Activated CD4-positive, alpha-beta T cell treated with anti-CD3 and anti-CD28 coated beads, Interleukin-2, amount 10 ng/mL, durations not matched to agents 7 days and 5 days (primary cell): Measurements from ENCODE around the gene GNL2. TPM values are rescaled to one million over a fixed set of nuclear protein-coding genes. Genes with fewer than 3 reads are reported as not detected.

ENCODE experiments used
- total RNA-seq, 2 experiments: library from RNA; stranded (reverse); gene quantifications; one replicate each; pipeline ENCODE4 v1.2.3, GENCODE V29; 2021

The GNL2 gene
- total RNA-seq, 2 experiments from 2014 or later, result 51.4 to 58.1 TPM

Other genes with a start within 250 kb of the GNL2 start
- 10 to 100 TPM; 16.8 to 21.9 TPM for gene ZC3H12A, start 121.4 kb downstream of the GNL2 start, total RNA-seq
- gene MEAF6, start 81.2 kb downstream of the GNL2 start, total RNA-seq, result 10 to 100 TPM; 68.8 to 75.6 TPM
- gene SNIP1, start 41.6 kb downstream of the GNL2 start, total RNA-seq, result 10 to 100 TPM; 27.0 to 27.6 TPM
- gene DNALI1, start 39.0 kb downstream of the GNL2 start, total RNA-seq, result under 1 TPM; 0.40 to 0.47 TPM
- not detected for gene RSPO1, start 39.0 kb upstream of the GNL2 start, total RNA-seq
- gene CDCA8, start 96.6 kb upstream of the GNL2 start, total RNA-seq, result 10 to 100 TPM; 85.5 to 91.2 TPM
- not detected for gene EPHA10, start 169.2 kb upstream of the GNL2 start, total RNA-seq
- gene MANEAL, start 197.9 kb upstream of the GNL2 start, total RNA-seq, result 1 to 10 TPM; 1.3 to 1.5 TPM
- gene C1orf122, start 211.9 kb upstream of the GNL2 start, total RNA-seq, result 10 to 100 TPM; 13.9 to 16.8 TPM
- gene YRDC, start 212.3 kb upstream of the GNL2 start, total RNA-seq, result 10 to 100 TPM; 12.0 to 13.8 TPM